GM19238 (cell line): ENCODE data around the gene AKAP10.
A peak's percentile ranks its signal among the peaks of the same experiment; 100 is the strongest.
"Not testable (repeated sequence)": the region's sequence is repeated elsewhere in the genome, so short reads cannot be mapped to it uniquely, and the experiment has no call there.

Source experiments
- DNase-seq: peaks from one replicate; pipeline ENCODE4 v3.0.0; 2011; ENCODE audit warnings: low spot score; ENCODE audit not compliant: insufficient read length

The AKAP10 gene, protein sequence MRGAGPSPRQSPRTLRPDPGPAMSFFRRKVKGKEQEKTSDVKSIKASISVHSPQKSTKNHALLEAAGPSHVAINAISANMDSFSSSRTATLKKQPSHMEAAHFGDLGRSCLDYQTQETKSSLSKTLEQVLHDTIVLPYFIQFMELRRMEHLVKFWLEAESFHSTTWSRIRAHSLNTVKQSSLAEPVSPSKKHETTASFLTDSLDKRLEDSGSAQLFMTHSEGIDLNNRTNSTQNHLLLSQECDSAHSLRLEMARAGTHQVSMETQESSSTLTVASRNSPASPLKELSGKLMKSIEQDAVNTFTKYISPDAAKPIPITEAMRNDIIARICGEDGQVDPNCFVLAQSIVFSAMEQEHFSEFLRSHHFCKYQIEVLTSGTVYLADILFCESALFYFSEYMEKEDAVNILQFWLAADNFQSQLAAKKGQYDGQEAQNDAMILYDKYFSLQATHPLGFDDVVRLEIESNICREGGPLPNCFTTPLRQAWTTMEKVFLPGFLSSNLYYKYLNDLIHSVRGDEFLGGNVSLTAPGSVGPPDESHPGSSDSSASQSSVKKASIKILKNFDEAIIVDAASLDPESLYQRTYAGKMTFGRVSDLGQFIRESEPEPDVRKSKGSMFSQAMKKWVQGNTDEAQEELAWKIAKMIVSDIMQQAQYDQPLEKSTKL

DNA sequence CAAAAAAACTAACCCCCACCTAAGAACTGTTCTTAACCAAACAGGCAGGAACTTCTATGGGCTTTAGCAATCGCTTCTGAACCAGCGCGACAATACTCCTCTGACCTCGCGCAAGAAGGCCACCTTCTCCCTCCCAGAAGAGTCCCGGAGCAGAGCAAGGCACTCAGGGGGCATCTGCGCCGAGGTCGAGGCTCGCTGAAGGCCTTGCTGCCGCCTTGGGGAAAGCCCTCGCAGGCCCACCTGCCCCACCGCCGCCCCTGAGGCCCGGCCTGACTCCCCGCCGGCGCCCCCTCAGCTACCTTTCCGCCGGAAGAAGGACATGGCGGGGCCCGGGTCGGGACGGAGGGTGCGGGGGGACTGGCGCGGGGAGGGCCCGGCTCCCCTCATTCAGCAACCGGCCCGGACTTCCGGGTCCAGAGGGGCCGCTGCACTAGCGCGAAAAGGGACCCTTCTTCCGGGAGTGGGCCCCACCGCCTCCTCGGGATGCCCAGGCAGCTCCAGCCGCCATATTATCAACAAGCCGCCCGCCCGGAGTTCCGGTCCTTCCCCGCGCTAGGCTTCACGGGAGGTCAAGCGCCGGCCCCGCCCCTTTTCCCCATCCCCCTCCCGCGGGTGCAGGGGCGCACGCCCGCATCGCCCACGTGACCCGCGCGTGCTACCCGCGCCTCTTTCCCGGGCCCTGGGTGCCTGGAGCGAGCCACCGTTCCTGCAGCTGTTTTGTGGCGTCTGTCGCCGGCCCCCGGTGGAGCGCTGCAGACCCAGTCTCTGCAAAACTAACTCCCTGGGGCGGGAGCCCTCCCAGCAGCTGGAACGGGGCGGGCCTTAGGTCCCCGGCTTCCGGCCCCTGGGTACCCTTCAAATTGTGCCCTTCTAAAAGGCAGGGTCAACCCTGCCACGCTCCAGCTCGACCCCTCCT, at the start of gene AKAP10:
Gene AKAP10, minus strand, starts transcription at position 536 of the 916 bp plus-strand sequence. Its CDS starts 149 bp downstream, at position 387.
- DNase-seq = peak; percentile 89

DNA sequence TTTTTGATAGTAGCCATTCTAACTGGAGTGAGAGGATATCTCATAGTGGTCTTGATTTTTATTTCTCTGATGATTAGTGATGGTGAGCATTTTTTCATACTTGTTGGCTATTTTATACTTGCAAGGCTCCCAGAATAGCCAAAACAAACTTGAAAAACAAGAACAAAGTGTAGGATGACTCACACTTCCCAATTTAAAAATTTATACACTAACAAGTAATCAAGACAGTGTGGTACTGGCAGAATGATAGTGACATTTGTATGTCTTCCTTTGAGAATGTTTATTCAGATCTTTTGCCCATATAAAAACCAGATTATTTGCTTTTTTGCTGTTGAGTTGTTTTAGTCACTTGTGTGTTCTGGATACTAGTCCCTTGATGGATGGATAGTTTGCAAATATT, 49.3 kb upstream of the AKAP10 start:
- DNase-seq = no peak

DNA sequence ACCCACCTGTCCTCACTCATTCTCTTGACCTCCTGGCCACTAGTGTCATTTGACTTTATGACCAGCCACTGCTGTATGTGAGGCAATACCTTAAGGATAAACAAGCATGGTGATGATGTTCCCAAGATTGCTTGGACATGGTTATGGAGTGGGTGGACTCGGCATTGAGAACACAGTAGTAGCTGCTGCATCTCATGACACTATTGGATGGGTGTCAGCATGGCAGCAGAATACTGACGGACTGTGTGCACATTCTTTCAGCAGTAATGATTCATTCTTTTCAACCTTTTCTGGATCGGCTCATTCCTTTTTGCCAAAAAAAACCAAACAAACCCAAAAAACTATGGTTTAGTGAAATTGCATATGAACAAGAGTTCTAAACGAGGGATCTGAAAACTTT, 45.1 kb upstream of the AKAP10 start:
- DNase-seq = no peak

DNA sequence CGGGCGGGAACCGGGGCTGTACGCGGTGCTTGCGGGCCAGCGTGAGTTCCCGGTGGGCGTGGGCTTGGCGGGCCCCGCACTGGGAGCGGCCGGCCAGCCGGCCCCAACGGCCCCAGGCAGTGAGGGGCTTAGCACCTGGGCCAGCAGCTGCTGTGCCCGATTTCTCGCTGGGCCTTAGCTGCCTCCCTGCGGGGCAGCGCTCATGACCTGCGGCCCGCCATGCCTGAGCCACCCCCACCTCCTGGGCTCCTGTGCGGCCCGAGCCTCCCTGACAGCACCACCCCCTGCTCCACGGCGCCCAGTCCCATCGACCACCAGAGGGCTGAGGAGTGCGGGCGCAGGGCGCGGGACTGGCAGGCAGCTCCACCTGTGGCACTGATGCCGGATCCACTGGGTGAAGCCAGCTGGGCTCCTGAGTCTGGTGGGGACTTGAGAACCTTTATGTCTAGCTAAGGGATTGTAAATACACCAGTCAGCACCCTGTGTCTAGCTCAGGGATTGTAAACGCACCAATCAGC, 38.9 kb upstream of the AKAP10 start:
- not testable (repeated sequence) for DNase-seq

DNA sequence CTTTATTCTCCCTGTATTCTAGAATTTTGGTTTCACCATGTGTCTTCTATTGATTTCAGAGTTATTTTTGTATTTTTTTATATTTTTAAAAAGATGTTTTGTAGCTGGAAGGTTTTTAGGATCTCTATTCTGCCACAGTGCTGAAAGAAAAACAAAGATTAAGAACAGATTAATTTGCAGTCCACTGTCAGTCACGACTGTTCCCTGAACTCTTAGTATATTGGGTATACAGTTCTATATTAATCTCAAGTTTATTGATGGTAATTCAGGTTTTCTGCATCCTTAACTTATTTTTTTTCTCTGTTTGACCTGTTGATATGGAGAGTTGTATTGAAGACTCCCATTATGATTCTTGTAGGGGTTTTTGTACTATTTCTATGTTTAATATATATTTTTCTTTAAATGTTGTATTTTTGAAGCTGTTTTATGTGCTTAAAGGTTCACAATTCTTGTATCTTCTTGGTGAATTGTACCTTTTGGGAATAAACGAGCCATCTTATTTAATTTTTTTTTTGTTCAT, 34.4 kb upstream of the AKAP10 start:
- DNase-seq = no peak

DNA sequence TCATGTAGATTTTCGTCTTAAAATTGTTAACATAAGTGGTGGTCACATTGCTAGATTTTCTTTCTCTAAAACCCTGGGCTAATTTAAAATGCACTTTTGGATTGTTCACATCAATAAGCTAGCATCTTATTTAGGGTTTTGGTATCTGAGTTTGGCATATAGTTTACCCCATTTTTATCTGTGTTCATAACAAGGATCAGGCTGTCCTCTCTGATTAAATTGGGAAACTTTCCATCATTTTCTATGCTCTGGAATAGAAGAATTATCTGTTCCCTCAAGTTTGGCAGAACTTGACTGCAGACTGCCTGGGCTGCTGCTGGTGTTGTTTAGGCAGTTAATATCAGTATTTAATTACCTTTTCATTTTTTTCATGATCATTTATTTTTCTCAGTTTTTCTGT, 33.3 kb upstream of the AKAP10 start:
- no peak for DNase-seq

DNA sequence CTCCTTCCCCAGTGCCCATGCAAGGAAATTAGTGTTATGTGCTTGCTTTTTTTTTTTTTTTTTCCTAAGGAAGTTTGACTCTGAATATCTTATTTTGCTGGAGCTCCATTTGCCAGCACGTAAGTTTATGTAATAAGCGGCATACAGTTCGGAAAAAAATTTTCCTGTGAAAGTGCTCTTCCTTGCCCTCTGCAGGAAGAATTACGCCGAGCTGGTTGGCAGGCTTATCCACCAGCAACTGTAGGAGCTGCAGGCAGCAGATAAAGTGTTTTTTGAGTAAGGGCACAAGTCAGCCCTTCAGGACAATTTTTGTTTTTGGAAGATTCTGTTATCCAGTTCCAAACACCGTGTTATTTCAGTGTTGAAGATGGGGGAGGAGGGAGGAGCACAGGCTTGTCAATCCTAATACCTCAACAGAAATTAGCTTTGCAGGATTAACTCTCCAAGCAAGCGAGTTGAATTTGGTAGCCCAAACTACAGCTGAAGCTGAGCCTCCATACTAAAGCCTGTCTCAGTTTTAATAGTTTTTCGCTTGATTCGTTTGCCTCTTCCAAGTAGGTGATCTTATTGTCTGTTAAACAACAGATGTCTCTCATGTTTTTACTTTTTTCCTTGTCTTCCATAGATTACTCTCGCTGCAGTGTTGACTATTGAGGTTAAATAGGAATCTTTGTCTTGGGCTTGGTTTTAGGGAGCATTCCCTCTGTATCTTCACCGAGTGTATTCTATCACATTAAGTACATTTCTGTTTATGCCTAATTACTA, 32.7 kb upstream of the AKAP10 start:
- no peak for DNase-seq

DNA sequence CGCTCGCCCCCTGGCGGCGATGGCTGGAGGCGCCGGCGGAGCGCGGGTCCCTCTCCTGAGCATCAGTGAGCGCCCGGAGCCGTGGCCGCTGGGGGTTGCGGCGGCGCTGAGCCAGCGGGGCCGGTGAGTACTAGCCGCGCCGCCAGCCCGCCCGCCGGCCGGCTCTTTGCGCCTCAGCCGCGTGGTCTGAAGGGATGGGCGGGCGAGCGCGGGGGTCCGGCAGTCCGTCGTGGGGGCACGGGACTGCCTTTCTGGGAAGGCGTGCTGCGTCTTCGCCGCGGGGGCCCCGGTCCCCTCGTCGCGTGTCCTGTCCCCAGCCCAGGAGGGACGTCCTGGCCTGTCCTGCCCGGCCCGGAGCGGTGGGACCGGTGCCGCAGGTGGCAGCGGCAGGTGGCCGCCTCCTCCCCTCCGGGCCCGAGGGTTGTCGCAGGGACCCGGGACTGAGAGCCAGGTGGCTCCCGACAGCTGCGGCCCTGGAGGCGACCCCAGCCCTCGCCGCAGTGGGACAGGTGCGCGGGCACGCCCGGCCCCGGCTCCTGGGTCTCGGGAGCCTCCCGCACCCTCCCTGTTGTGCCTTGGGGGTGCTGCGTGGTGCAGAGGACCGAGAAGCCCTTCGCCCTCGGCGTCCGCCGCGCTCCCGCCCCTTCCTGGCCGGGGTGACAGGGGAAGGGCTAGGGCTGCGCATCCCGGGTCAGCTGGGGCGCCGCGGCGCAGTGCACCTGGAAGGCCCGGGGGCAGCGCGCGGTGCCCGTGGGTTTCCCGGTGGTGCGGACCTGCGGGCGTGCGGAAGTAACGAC, 31.9 kb upstream of the AKAP10 start, which contains the start of gene SPECC1:
Gene SPECC1, plus strand, starts transcription at position 58 of the 797 bp plus-strand sequence. CDS start 87,293 bp downstream, outside the sequence.
- DNase-seq = peak; percentile 83

DNA sequence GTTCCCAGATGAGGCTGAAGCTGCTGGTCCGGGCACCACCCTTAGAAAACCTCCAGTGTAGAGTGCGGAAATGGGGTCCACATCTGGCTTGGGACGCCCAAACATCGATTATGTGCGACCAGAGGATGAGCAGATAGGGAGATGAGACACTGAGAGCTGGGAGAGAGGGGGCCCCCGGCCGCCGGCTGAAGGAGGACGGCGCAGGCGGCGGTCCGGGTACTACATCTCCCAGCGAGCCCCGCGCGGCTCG, 31.3 kb upstream of the AKAP10 start:
- no peak for DNase-seq

DNA sequence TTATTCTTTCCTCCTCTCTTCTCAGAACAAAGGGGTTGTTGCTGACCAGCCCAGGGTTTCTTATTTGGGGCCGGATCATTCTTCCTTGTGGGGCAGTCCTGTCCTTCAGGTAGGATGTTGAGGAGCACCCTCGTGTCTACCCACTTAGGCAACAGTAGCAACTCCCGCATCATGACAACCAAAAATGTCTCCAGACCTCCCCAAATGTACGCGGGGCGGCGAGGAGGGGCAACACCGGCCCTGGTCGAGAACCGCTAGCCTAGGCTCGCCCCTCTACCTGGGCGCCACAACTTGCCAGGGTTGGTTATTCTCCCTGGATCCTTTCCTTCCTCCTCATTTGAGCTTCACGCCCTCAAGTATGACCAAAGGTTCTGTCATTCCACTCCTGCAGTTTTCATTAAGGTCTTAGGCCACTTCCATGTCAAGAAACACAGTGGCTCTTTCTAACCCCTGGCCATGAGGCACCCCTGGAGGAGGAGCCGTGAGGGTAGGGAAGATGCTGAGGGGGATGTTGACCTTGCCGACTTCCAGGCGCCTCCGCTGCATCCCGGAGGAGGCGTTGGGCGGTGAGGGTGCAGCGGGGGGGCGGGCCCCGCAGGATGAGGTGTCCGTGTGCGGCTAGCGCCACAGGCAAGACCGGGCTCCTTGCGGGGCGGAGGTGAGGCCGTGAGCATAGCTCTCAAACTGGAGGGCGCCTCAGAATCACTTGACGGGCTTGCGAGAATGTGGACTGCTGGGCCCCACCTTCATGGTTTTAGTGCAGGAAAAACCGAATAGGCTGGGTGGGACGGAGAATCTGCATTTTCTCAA, 30.8 kb upstream of the AKAP10 start:
- DNase-seq = no peak

DNA sequence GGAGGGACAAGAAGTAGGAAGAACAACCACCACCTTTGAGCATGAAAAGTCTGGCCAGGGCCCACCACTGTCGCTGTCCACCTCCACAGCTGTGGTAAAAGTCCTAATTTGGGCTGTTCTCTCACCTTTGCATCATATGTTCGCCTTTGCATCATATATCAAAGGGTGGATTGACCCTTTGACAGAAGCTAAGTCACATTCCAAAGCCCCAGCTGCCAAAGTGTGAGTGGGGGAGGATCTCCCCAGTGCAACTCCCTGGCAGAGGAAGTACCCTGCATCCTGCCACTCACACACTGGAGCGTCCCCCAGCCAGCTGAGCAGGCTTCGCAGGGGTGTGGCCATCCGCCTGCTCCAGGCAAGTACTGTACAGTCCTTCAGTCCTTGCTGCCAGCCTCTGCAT, 18.9 kb upstream of the AKAP10 start:
- DNase-seq = no peak

DNA sequence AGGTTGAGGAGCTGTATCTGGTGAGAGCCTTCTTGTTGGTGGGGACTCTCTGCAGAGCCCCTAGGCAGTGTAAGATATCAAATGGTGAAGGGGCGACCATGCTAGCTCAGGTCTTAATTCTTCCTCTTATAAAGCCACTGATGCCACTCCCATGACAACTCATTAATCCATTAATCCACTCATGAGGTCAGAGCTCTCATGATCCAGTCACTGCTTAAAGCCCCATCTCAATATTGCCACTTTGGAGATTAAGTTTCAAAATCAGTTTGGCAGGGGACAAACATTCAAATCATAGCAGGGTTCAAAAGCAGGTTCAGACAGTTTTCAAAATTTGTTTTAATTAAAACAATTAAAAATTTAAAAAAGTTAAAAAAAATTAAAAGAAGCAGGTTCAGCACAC, 18.5 kb upstream of the AKAP10 start:
- DNase-seq = no peak

DNA sequence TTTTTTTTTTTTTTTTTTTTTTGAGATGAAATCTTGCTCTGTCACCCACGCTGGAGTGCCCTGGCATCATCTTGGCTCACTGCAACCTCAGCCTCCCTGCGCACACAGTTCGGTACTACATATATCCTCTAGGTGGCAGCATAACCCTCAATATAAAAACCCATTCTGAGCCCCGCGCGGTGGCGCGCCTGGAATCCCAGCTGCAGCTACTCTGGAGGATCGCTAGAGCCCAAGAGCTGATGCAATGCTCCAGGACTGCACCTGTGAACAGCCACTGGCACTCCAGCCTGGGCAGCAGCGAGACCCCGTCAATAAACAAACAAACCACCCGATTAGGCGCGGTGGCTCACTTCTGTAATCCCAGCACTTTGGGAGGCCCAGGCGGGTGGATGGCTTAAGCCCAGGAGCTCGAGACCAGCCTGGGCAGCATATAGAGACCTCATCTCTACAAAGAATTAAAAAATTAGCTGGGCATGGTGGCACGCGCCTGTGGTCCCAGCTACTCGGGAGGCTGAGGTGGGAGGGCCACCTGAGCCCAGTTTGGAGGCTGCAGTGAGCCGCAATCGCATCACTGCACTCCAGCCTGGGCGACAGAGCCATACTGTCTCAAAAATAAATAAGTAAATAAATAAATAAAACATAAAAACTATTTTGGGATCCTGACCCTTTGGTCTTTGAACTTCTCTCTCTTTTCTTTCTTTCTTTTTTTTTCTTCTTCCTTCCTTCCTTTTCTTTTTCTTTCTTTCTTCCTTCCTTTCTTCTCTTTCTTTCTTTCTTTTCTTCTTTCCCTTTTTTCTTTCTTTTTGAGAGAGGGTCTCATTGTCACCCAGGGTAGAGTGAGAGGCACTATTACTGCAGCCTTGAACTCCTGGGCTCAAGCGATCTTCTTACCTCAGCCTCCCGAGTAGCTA, 15.4 kb upstream of the AKAP10 start:
- DNase-seq = peak; percentile 30

DNA sequence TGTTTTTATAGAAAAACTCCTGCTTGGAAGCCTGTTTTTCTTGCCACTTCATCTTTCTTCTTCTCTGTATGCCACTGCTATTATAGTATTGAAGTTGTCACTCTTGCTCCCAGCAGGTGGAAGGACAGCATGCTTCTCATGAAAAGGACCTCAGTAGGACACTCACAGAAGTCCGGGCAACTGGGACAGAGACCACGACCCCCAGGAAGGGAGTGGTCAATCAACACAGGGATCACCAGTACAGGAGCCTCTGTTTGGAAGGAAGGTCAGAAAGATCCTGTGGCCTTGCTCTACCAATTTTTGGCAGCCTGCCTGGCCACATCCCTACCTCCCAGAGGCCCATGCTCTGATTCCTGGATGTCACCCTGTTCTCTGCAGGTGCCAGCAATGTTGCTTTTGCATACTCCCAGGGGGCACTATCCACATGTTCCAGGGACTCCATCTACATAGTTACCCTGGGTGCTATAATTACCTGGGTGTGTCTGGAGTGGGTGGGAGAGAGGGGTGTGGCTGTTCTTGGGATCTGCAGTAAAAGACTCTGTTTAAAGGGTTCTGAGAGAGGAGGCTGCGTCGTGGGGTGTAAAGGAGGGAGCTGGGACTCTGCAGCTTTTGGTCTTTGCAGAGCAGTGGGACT, 13.7 kb upstream of the AKAP10 start:
- no peak for DNase-seq

DNA sequence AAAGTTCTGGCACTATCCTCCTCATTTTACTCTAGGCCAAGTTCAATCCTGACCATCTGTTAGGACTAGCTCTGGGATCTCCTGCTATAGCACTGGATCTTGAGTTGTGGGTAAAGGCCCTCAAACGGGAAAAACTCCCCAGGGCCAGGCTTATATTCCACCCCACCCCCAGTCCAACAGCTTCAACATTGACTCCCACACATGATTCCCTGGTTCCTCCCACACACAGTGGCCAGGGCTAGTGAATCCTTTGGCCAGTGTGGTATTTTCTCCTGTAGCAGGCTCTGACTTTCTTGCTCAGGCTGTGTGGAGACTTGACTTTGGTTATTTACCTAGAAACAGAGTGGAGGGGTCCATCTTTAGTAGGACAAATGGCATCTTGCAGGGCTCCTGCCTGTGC, 10.3 kb upstream of the AKAP10 start:
- DNase-seq = no peak

DNA sequence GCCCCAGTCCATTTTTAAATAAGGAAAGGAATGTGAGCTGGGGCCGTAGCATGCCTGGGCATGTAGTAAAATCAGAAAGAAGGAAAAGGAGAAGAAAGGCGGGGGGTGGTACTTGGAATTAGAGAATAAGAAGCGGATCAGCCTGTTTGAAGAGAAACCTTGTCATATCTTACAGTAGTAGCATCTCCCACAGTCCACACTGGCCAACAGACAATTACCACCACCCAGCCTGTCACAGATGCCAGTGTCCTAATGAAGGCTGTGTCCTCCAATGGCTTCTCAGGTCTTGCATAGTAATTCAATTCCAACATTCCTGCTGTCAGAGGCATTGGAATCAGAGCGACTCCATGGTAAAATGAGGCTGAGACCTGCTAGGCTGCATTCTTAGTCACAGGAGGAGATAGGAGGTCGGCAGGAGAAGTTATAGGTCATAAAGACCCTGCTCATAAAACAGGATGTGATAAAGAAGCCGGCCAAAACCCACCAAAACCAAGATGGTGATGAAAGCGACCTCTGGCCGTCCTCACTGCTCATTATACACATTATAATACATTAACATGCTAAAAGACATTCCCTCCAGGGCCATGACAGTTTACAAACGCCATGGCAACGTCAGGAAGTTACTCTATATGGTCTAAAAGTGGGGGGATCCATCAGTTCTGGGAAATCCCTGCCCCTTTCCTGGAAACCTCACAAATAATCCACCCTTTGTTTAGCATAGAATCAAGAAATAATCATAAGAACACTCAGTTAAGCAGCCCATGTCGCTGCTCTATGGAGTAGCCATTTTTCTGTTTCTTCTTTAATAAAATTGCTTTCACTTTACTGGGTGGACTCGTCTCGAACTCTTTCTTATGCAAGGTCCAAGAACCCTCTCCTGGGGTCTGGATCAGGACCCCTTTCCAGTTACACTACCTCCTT, 9.6 kb upstream of the AKAP10 start:
- DNase-seq = no peak
